Parietal lobe (tissue), 1 donor: ENCODE data around the gene LYPLAL1. TPM values are rescaled to one million over a fixed set of nuclear protein-coding genes. Genes with fewer than 3 reads are reported as not detected.

Experiments
- total RNA-seq: library from RNA; depleted of rRNA; stranded (reverse); fragments of >200 nt; gene quantifications from one replicate; pipeline ENCODE4 v1.2.3, GENCODE V29; 2014

Gene LYPLAL1
- 44.4 TPM for total RNA-seq

GRCh38 chr1:219173758-219174459 lies at the start of gene LYPLAL1:
LYPLAL1 (plus strand) TSS chr1:219173878; CDS start chr1:219173891, 13 bp downstream.

